ENCODE data around the gene C1QTNF9B.
"Not testable (repeated sequence)": the region's sequence is repeated elsewhere in the genome, so short reads cannot be mapped to it uniquely, and the experiment has no call there.

The C1QTNF9B gene

DNA sequence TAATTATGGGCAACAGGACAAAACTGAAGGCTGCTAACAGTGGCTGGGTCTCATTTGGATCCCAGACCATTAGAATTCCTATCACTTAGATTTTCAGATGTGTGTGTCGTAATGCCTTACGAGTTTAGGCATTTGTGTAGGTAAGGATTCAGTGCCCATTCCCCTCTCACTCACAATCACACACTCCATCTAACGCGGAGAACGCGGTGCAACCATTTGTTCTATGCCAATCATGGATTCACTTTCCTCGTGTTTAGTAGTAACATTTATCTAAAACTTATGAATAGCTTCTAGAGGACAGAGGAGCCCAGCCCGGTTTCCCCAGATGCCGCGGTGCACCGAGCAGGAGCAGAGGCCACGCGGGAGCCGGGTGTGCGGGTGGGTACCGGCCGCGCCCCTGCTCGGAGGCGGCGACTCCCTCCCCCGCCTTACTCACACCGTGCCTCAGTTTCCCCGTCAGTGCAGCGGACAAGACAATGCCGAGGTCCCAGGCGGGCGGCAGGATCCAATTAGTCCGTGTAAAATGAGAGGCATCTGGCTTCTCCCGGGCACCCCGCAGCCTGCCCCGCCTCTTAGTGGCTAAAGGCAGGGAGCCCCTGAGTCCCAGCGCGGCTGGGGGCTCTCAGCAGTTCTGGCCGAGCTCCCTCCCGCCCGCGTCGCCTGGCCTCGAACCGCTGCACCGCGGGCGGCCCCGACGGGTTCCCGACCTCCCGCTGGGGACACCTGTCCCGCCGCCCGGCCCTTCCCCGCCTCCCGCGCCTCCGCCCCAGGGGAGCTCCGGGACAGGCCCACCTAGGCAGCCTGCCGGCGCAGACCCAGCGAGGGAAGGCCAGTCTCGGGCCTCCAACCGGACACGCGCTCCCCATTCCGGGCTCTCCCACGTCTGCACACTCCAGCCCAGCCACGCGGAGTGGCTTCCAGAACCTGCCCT, 5.9 kb upstream of the C1QTNF9B start:
- TF ChIP-seq, protein P1, sequence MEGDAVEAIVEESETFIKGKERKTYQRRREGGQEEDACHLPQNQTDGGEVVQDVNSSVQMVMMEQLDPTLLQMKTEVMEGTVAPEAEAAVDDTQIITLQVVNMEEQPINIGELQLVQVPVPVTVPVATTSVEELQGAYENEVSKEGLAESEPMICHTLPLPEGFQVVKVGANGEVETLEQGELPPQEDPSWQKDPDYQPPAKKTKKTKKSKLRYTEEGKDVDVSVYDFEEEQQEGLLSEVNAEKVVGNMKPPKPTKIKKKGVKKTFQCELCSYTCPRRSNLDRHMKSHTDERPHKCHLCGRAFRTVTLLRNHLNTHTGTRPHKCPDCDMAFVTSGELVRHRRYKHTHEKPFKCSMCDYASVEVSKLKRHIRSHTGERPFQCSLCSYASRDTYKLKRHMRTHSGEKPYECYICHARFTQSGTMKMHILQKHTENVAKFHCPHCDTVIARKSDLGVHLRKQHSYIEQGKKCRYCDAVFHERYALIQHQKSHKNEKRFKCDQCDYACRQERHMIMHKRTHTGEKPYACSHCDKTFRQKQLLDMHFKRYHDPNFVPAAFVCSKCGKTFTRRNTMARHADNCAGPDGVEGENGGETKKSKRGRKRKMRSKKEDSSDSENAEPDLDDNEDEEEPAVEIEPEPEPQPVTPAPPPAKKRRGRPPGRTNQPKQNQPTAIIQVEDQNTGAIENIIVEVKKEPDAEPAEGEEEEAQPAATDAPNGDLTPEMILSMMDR (IDR thresholded peaks at IDR 0.05; ENCODE audit: unreplicated experiment in 3 of 3) = no peak
- H3K4me3 Mint-ChIP-seq = peak overlapping the region; percentile 21 to 47 (median 26)
- H3K27me3 Mint-ChIP-seq (ENCODE audit: low read depth) = peaks cover 25% of the 10 kb centered on the region
- H3K36me3 Mint-ChIP-seq (ENCODE audit: low read depth) = no peaks in the 10 kb centered on the region
- no peaks in the 10 kb centered on the region for H3K9me3 Mint-ChIP-seq
- peaks cover 21% of the 10 kb centered on the region for H3K4me1 Mint-ChIP-seq
- no peak overlapping the region for H3K27ac Mint-ChIP-seq

DNA sequence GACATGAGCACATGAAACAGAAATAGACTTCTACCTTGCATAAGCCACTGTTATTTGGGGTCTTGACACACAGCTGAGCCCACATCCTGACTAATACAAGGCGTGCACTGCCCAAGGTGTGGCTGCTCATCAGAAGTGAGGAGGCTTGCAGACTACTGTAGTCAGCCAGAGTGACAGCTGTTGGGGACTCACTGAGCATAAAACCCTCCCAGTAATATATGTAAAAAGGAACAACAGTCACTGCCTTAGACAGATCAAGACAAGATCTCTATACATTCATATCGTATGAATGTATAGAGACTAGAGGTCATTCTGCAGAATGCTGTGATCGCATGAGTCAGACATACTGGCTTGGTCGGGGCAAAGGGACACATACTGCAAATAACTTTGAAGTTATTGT, 4.1 kb upstream of the C1QTNF9B start:
- TF ChIP-seq, protein P1 (IDR thresholded peaks at IDR 0.05; ENCODE audit: unreplicated experiment in 3 of 3) = no peak
- Mint-ChIP-seq H3K4me1 (peaks cover 30% of the 10 kb centered on the region), H3K27ac (no peak overlapping the region), H3K9me3 (no peaks in the 10 kb centered on the region), H3K36me3 (ENCODE audit: low read depth) (no peaks in the 10 kb centered on the region), H3K4me3 (no peak overlapping the region), H3K27me3 (ENCODE audit: low read depth) (peaks cover 25% of the 10 kb centered on the region)

DNA sequence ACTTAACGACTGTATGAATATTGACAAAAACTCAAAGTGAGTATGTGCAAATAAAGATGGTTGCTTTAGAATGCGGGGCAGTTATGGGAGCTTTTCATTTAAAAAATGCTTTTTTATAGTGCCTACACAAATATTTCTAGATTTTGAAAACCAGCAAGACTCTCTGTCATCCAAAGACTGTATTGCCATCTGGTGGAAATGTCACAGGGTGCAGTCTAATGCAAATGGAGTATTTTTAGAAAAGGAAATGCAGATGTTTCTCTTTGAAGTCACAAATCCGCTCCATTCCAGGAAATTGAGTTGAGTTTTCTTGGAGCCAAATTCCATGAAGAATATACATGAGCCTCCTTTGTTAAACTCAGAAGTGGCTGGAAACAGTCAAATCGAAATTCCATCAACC, 2.3 kb upstream of the C1QTNF9B start:
- Mint-ChIP-seq H3K27me3 (ENCODE audit: low read depth) (peaks cover 20% of the 10 kb centered on the region), H3K4me3 (no peak overlapping the region), H3K36me3 (ENCODE audit: low read depth) (no peaks in the 10 kb centered on the region), H3K4me1 (peaks cover 30% of the 10 kb centered on the region), H3K9me3 (no peaks in the 10 kb centered on the region), H3K27ac (peak overlapping the region in 2 of 3 experiments; percentile 9 to 45)
- TF ChIP-seq, protein P1 (IDR thresholded peaks at IDR 0.05; ENCODE audit: unreplicated experiment in 3 of 3) = peak; percentile 63 to 71 (median 67)

DNA sequence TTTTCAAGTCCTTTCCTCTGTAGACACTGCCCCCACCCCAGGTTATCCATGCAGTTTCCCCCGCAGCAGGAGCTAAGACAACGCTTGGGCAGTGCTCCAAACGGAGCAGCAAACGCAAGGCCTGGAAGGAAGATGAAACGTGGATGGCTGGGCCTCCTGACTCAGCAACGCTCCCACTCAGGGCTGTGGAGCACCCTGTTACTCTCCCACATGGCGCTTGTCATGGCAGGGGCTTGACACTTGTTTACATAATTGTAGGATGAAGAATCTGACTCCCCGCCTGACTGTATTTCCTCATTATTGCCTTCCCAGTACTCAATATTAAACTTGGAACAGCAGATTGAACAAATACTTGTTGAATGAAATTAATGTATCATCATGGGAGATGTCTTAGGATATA, 799 bp upstream of the C1QTNF9B start:
- TF ChIP-seq, protein P1 (IDR thresholded peaks at IDR 0.05; ENCODE audit: unreplicated experiment in 3 of 3) = no peak
- Mint-ChIP-seq H3K4me1 (peaks cover 30% of the 10 kb centered on the region), H3K27ac (peak overlapping the region; percentile 46 to 73 (median 63)), H3K9me3 (no peaks in the 10 kb centered on the region), H3K4me3 (no peak overlapping the region), H3K36me3 (ENCODE audit: low read depth) (no peaks in the 10 kb centered on the region), H3K27me3 (ENCODE audit: low read depth) (peaks cover 13% of the 10 kb centered on the region)

DNA sequence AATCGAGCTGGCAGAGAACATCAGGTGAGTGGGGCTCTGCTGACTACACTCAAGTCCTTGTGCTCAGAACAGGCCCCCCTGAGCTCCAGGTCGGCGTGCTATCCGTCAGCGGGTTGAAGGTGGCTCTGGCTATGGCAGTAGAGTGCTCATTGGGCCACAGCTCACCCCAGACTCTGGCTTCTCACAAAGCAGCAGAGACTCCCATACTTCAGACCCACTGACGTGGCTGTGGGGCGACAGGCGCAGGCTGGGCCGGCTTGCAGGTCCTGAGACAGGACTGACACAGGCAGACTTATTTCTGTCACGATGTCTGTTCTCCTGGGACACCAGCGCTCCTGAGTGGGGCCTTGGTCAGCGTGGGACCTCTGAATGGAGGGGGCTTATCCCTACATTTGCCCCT, 2.6 kb downstream of the C1QTNF9B start:
- H3K27ac Mint-ChIP-seq; H3K4me3 Mint-ChIP-seq; H3K27me3 Mint-ChIP-seq (ENCODE audit: low read depth); H3K36me3 Mint-ChIP-seq (ENCODE audit: low read depth); H3K9me3 Mint-ChIP-seq: not testable (repeated sequence)
- peaks cover 22% of the 10 kb centered on the region for H3K4me1 Mint-ChIP-seq

DNA sequence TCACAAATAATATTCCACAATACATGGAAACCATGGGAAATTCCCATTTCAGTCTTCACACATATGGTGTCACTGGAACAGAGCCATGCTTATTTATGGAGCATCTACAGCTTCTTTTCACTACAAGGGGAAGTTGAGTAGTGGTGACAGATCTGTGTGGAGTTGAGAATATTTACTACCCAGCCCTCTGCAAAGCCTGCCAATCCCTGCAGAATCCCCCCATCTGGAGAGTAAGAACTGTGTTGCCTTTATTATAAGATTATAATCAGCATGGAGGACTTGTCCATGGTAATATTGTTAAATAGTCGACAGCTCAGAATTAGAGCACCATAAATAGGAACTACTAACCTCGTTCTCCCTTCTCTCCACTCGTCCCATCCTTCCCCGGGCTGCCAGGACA, 3.5 kb downstream of the C1QTNF9B start:
- H3K27me3 Mint-ChIP-seq (ENCODE audit: low read depth); H3K36me3 Mint-ChIP-seq (ENCODE audit: low read depth); H3K9me3 Mint-ChIP-seq; H3K27ac Mint-ChIP-seq; H3K4me3 Mint-ChIP-seq: not testable (repeated sequence)
- peaks cover 20% of the 10 kb centered on the region for H3K4me1 Mint-ChIP-seq

All from nephron (organoid).